GM13976 (cell line): Measurements from ENCODE around the gene PRSS57.

Experiments
- DNase-seq: peaks from one replicate; pipeline ENCODE4 v3.0.0; 2012; ENCODE audit warnings: low spot score
- in situ Hi-C: fragments of 300-500 bp; cut with MboI; formaldehyde crosslinking; loops from one replicate; pipeline ENCODE4 v1.12.0; 2022; ENCODE audit warnings: low sequenced_read_pairs, mixed read lengths, inconsistent platforms; ENCODE audit not compliant: unreplicated experiment
- TF ChIP-seq, protein P1 (sequence below): IDR thresholded peaks from 2 replicates; pipeline ENCODE4 v1.5.1; 2012; ENCODE audit warnings: borderline replicate concordance, mild to moderate bottlenecking; ENCODE audit not compliant: insufficient read depth; ENCODE audit errors: extremely low read depth, missing control alignments, control extremely low read depth

Gene PRSS57

DNA sequence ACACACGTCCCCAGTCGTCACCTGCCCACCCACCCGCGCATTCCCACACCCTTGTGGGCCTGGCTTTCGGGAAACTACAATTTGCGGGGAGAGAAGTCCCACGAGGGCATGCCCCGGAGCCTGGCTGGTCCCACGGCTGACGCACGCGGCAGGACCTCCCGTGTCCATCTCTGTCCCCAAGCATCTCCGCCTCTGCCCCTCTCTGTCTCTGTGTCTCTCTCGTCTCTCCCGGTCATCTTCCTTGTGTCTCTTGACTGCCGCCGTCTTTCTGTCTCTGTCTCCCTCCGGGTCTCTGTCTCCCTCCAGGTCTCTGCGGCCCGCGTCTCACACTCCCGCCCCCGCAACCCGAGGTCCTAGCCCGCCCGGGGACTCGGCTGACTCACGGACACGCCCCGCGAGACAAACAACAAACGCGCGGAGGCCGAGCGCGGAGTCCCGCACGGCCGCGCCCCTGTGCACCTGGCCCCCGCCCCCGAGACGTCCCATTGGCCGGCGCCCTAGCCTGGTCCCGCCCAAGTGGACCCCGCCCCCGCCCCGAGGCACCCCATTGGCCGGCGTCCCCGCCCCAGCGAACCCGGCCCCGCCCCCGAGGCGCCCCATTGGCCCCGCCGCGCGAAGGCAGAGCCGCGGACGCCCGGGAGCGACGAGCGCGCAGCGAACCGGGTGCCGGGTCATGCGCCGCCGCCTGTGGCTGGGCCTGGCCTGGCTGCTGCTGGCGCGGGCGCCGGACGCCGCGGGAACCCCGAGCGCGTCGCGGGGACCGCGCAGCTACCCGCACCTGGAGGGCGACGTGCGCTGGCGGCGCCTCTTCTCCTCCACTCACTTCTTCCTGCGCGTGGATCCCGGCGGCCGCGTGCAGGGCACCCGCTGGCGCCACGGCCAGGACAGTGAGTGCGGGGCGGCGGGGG lies 55.7 kb downstream of the PRSS57 start, which contains the start of gene FGF22:
TSS of gene FGF22 (plus strand) at position 627 of the 908 bp plus-strand sequence. CDS start at position 674, 47 bp downstream.
- TF ChIP-seq, protein P1, sequence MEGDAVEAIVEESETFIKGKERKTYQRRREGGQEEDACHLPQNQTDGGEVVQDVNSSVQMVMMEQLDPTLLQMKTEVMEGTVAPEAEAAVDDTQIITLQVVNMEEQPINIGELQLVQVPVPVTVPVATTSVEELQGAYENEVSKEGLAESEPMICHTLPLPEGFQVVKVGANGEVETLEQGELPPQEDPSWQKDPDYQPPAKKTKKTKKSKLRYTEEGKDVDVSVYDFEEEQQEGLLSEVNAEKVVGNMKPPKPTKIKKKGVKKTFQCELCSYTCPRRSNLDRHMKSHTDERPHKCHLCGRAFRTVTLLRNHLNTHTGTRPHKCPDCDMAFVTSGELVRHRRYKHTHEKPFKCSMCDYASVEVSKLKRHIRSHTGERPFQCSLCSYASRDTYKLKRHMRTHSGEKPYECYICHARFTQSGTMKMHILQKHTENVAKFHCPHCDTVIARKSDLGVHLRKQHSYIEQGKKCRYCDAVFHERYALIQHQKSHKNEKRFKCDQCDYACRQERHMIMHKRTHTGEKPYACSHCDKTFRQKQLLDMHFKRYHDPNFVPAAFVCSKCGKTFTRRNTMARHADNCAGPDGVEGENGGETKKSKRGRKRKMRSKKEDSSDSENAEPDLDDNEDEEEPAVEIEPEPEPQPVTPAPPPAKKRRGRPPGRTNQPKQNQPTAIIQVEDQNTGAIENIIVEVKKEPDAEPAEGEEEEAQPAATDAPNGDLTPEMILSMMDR = no peak
- peak; percentile 98 for DNase-seq
- in situ Hi-C loops = no loop called here

DNA sequence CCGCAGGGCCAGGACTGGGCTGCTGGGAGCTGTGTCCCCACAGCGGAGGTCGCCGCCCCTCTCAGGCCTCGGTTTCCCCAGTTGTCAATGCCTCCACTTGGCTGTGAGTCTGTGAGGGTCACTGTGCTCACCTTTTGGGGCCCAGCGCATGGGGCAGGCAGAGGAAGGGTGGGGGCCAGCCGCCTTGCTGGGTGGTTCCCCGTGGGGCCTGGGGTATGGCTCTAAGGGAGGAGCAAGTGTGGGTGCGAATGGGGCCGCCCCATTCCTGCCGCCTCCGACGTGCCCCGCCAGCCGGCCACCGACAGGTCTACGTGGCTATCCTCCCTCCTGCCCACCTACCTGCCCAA lies 56.4 kb downstream of the PRSS57 start:
- no peak for DNase-seq
- in situ Hi-C loops = no loop called here

More for the DNA sequence above, 56.4 kb downstream of the PRSS57 start:
- TF ChIP-seq, protein P1 = no peak
